ENCODE data around the gene DNM3. TPM values are rescaled to one million over a fixed set of nuclear protein-coding genes. Genes with fewer than 3 reads are reported as not detected.

The DNM3 gene
- total and polyA plus RNA-seq, 10 of the 15 experiments (the other 5 are each of a cell fraction or from before 2014, with no cell fraction given): 0.03 to 1.5 (median 0.08) TPM; not detected in 3

- no peak for TF ChIP-seq ZNF592 (IDR thresholded peaks at IDR 0.05)
- no peak for TF ChIP-seq CBX3 (IDR thresholded peaks at IDR 0.05; ENCODE audit: borderline replicate concordance, low read depth)
- TF ChIP-seq PML (IDR thresholded peaks at IDR 0.05; ENCODE audit: low read length): no peak
- no peak for TF ChIP-seq JUNB (IDR thresholded peaks at IDR 0.05)
- no peak for TF ChIP-seq SKIL (IDR thresholded peaks at IDR 0.05; ENCODE audit: low read depth, poor library complexity, severe bottlenecking)
- TF ChIP-seq SIN3A (IDR thresholded peaks at IDR 0.05; ENCODE audit: low read depth, low read length): no peak
- TF ChIP-seq EED (IDR thresholded peaks at IDR 0.05; ENCODE audit: low read depth): no peak
- TF ChIP-seq FOXK2 (IDR thresholded peaks at IDR 0.05): no peak
- no peak for TF ChIP-seq BACH1 (IDR thresholded peaks at IDR 0.05; ENCODE audit: borderline replicate concordance)
- TF ChIP-seq SMC3 (IDR thresholded peaks at IDR 0.05; ENCODE audit: borderline replicate concordance, low read length): no peak
Measured at GRCh38 chr1:172221436-172221835, 380.1 kb downstream of the DNM3 start (continued).

Measured in GM12878 (cell line).